ENCODE data around the gene HTR3E.

DNA sequence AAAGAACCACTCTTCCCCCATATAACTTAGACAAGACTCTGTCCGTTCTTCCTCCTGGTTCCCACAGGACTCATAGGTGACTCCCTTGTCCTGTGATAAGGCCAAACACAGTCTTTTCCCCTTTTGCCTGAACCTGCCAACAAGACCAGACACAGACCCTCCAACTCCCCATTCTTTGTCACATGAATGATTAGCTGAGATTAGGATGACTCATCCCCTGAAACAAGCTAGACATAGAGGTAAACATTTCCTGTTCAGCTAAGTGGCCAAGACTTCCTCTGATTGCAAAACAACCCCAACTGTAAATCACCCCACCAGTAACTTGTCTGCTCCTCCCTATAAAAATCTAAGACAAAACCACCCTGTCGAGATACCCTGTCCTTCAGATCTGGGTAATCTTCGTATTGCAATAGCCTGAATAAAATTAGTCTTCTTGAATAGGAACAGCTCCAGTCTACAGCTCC lies 11.4 kb upstream of the HTR3E start:
- TF ChIP-seq, protein P1, sequence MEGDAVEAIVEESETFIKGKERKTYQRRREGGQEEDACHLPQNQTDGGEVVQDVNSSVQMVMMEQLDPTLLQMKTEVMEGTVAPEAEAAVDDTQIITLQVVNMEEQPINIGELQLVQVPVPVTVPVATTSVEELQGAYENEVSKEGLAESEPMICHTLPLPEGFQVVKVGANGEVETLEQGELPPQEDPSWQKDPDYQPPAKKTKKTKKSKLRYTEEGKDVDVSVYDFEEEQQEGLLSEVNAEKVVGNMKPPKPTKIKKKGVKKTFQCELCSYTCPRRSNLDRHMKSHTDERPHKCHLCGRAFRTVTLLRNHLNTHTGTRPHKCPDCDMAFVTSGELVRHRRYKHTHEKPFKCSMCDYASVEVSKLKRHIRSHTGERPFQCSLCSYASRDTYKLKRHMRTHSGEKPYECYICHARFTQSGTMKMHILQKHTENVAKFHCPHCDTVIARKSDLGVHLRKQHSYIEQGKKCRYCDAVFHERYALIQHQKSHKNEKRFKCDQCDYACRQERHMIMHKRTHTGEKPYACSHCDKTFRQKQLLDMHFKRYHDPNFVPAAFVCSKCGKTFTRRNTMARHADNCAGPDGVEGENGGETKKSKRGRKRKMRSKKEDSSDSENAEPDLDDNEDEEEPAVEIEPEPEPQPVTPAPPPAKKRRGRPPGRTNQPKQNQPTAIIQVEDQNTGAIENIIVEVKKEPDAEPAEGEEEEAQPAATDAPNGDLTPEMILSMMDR (IDR thresholded peaks at IDR 0.05; ENCODE audit: borderline replicate concordance, extremely low read depth, low read length, poor library complexity, severe bottlenecking), result no peak
- TF ChIP-seq EZH2 (IDR thresholded peaks at IDR 0.05; ENCODE audit: borderline replicate concordance, low read depth, low read length, severe bottlenecking), result no peak
